A549 (cell line): ENCODE results near the gene PYGO2.

Experiments
- BCL3 ChIP-seq: fragments of >200 bp; sonication (Bioruptor Twin); formaldehyde crosslinking; IDR thresholded peaks from 3 replicates; pipeline ENCODE4 v1.6.1; 2016
- CHD4 ChIP-seq: fragments of 200-600 bp; sonication (generic); IDR thresholded peaks from 2 replicates; pipeline ENCODE4 v1.6.1; 2016; ENCODE audit warnings: antibody characterized with exemption, mild to moderate bottlenecking, borderline replicate concordance
- CTCF ChIP-seq: fragments of >200 bp; sonication (Bioruptor Twin); formaldehyde crosslinking; IDR thresholded peaks from 3 replicates; pipeline ENCODE4 v1.5.1; 2016
- KDM1A ChIP-seq: fragments of 200-600 bp; sonication (generic); IDR thresholded peaks from 2 replicates; pipeline ENCODE4 v1.6.1; 2016; ENCODE audit warnings: low read depth, mild to moderate bottlenecking
- PHF8 ChIP-seq: fragments of 200-600 bp; sonication (generic); IDR thresholded peaks from 2 replicates; pipeline ENCODE4 v1.6.1; 2016; ENCODE audit warnings: low read depth, mild to moderate bottlenecking, antibody characterized with exemption, moderate library complexity, borderline replicate concordance
- POLR2A ChIP-seq: IDR thresholded peaks from 2 replicates; pipeline ENCODE4 v1.6.1; 2012; ENCODE audit warnings: mild to moderate bottlenecking, low read length
- REST ChIP-seq: fragments of 200-600 bp; sonication (generic); IDR thresholded peaks from 2 replicates; pipeline ENCODE4 v1.6.1; 2016; ENCODE audit warnings: antibody characterized with exemption, mild to moderate bottlenecking, moderate library complexity
- RFX5 ChIP-seq: fragments of 450-650 bp; IDR thresholded peaks from 2 replicates; pipeline ENCODE4 v1.7.1; 2014; ENCODE audit warnings: antibody characterized with exemption, mild to moderate bottlenecking, moderate library complexity
- SMC3 ChIP-seq: fragments of >200 bp; sonication (Bioruptor Twin); formaldehyde crosslinking; IDR thresholded peaks from 3 replicates; pipeline ENCODE4 v1.6.1; 2018; ENCODE audit warnings: inconsistent platforms

GRCh38 chr1:154910851-154911250, 50.7 kb downstream of the PYGO2 start:
- TF ChIP-seq REST (no peak), RFX5 (no peak), KDM1A (no peak), CTCF (no peak), SMC3 (no peak), BCL3 (no peak), CHD4 (no peak), POLR2A (no peak), PHF8 (no peak)
